HG02588 (cell line): ENCODE data around the gene SIN3B.
"Not testable (repeated sequence)": the region's sequence is repeated elsewhere in the genome, so short reads cannot be mapped to it uniquely, and the experiment has no call there.

Experiments
- ATAC-seq: cut with Tn5 transposase; IDR thresholded peaks from one replicate; pipeline ENCODE4 v1.9.1; 2021; ENCODE audit warnings: mild to moderate bottlenecking, moderate library complexity; ENCODE audit not compliant: unreplicated experiment

Gene SIN3B, protein sequence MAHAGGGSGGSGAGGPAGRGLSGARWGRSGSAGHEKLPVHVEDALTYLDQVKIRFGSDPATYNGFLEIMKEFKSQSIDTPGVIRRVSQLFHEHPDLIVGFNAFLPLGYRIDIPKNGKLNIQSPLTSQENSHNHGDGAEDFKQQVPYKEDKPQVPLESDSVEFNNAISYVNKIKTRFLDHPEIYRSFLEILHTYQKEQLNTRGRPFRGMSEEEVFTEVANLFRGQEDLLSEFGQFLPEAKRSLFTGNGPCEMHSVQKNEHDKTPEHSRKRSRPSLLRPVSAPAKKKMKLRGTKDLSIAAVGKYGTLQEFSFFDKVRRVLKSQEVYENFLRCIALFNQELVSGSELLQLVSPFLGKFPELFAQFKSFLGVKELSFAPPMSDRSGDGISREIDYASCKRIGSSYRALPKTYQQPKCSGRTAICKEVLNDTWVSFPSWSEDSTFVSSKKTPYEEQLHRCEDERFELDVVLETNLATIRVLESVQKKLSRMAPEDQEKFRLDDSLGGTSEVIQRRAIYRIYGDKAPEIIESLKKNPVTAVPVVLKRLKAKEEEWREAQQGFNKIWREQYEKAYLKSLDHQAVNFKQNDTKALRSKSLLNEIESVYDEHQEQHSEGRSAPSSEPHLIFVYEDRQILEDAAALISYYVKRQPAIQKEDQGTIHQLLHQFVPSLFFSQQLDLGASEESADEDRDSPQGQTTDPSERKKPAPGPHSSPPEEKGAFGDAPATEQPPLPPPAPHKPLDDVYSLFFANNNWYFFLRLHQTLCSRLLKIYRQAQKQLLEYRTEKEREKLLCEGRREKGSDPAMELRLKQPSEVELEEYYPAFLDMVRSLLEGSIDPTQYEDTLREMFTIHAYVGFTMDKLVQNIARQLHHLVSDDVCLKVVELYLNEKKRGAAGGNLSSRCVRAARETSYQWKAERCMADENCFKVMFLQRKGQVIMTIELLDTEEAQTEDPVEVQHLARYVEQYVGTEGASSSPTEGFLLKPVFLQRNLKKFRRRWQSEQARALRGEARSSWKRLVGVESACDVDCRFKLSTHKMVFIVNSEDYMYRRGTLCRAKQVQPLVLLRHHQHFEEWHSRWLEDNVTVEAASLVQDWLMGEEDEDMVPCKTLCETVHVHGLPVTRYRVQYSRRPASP

DNA sequence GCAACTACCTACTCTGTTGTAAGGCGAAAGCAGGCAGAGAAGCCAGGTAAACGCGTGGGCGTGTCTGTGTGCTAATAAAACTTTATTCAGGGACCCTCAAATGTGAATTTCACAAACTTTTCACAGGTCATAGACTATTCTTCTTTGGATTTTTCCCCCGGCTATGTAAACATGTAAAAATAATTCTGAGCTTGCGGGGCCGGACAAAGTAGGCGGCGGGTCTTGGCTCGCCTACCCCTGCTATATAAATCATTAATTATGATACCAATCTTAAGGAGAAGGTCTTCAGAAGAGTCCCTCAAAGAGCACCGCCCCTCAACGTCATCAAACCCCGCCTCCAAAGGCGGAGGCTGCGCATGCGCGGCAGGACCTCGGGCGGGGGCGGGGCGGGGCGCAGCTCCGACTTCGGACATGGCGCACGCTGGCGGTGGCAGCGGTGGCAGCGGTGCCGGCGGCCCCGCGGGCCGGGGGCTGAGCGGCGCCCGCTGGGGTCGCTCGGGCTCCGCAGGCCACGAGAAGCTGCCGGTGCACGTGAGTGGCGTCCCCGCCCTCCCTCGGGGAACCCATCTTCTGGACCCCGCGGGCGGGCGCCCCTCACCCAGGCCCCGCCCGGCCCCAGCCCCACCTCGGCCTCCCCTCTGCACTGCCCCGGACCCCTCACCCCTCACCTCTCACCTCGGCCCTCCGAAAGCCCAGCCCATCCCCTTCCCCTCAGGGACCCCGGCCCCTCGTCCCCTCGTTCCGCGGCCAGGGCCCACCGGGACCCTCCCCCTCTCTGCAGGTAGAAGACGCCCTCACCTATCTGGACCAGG is at the start of gene SIN3B:
SIN3B (plus strand) TSS at position 389 of the 812 bp plus-strand sequence; CDS start at position 412, 23 bp downstream.
- peak; percentile 73 for ATAC-seq

DNA sequence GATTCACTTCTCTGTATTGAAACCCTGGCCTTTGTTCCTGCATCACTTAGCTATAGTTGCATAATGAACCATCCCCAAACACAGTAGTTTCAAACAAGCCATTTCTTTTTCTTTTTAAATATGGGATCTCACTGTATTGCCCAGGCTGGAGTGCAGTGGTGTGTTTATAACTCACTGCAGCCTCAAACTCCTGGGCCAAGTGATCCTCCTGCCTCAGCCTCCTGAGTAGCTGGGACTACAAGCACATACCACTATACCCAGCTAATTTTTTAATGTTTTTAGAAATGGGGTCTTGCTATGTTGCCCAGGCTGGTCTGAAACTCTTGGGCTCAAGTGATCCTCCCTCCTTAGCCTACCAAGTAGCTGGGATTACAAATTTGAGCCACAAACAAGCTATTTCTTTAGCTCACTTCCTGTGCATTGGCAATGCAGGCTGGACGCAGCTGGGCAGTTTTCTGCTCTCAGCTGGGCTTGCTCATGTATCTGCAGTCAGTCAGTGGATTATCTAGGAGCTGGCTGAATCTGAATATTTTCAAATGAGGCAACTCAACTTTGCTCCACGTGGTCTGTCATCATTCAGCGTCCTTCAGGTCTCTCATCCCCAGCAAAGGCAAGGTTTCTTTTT is 49.5 kb upstream of the SIN3B start:
- ATAC-seq = no peak

DNA sequence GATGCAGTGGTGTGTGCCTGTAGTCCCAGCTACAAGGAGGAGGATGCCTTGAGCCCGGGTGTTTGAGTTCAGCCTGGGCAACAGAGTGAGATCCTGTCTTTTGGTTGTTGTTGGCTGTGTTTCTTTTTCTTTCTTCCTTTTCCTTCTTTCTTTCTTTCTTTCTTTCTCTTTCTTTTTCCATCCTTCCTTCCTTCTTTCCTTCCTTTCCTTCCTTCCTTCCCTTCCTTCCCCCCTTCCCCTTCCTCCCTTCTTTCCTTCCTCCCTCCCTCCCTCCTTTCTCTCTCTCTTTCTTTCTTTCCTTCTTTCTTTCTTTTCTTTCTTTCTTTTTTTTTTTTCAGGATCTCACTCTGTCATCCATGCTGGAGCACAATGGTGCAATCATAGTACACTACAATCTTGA is 46.5 kb upstream of the SIN3B start:
- ATAC-seq = no peak

DNA sequence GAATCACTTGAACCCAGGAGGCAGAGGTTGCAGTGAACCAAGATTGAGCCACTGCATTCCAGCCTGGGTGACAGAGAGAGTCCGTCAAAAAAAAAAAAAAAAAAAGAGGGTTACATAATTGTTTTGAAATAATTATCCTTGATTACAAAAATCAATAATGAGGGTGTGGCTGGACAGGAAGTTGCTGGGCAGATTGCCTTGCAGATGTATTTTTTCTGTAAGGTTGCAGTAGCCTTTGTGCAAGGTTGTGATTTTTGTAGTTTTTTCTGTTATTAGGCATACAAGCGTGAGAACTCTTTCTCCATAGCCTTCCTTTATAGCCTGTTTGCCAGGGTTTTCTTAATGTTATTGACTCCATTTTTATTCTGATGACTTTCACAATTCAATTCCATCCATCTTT is 40.7 kb upstream of the SIN3B start:
- ATAC-seq = no peak

DNA sequence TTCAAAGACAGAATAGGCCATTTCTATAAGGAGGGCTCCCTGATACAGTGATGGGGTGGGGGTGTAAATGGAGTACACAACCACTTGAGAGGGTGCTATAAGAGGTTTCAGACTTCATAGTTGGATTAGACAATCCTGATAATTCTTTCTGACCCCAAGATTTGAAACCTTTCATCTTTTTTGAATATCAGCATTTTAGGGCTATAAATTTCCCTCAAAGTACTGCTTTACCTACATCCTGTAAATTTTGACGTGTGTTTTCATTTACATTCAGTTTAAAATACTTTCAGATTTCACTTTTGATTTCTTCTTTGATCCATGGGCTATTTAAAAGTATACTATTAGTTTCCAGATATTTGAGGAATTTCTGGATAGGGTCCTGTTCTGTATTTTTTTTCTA is 40.0 kb upstream of the SIN3B start:
- ATAC-seq = no peak

DNA sequence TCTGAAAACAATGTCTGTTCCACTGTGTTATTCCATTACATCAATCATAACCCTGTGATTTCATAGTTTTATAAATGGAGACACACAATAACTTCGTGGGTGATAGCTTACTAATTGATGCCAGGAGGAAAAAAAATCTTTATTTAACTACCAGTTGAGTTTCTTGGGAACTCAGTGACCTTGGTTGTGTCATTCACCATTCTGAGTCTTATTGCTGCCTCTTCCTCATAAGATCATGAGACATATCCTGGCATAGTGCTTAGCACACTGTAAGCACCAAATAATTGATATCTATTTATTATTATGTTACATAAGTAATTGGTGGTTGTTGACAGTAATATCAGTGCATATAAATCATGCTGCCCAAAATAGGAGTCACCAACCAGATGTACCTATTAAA is 39.1 kb upstream of the SIN3B start:
- ATAC-seq = no peak

DNA sequence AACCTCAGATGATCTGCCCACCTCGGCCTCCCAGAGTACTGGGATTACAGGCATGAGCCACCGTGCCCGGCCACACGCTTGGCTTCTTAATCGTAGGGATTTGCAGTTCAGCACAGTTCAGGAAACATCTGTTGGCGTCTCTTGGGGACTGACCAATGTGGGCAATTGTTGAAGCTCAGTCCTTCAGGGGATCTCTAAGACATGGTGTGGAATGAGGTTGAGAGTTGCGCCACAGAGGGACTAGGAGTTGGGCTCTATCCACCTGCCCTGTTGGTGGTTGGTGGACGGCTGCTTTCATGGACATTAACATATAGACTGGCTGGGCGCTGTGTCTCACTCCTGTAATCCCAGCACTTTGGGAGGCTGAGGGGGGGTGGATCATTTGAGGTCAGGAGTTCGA is 37.3 kb upstream of the SIN3B start:
- ATAC-seq = no peak

DNA sequence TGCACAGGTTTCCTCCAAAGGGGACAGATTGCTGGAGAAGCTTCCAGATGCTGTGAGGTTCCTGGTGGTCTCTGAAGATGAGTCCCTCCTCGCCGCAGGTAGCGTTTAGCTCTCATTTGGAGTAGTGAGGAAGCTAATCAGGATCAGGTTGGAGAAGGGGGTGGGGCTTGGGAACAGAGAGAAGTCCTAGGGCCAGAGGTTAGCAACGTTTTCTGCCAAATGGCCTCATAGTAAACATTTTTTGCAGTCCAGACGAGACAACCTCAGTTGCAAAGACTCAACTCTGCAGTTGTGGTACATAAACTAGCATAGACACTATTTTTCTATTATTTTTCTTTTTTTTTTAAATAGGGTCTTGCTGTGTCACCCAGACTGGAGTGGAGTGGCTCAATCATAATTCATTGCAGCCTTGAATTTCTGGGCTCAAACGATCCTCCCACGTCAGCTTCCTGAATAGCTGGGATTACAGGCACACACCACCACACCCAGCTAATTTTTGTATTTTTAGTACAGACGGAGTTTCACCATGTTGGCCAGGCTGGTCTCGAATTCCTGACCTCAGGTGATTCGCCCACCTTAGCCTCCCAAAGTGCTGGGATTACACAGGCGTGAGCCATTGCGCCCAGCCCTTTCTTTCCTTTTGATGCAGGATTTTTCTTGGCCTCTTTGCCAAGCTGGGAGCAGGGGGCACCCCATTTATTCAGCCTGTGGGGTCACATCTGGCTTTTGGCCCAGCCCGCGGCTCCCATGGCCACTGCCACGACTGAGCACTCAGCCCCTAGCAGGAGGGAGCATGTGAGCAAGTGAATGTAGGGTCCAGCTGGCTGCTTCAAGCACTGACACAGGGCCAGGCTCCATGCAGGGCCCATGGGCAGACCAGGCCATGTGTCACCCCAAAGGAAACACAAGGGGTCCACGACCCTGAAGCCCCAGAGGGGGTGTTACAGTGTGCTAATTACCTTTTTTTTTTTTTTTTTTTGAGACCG is 34.4 kb upstream of the SIN3B start:
- no peak for ATAC-seq

DNA sequence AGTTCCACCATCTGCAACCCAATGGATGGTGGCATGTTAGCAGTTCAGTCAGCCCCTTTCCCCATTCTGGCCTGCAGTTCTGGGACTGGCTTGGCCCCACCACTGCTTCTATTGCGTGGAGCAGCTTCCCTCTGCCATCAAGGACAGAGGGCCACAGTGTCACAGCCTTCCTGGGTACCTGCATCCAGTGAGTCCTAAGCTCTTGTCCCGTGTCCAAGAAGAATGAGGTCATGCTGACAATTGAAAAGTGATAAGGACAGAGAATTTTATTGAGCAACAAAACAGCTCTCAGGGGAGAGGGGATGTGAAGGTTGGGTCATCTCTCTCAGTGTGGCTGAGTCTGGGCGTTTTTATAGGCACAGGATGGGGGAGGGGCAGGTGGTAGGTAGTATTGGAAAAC is 33.5 kb upstream of the SIN3B start:
- ATAC-seq = no peak

DNA sequence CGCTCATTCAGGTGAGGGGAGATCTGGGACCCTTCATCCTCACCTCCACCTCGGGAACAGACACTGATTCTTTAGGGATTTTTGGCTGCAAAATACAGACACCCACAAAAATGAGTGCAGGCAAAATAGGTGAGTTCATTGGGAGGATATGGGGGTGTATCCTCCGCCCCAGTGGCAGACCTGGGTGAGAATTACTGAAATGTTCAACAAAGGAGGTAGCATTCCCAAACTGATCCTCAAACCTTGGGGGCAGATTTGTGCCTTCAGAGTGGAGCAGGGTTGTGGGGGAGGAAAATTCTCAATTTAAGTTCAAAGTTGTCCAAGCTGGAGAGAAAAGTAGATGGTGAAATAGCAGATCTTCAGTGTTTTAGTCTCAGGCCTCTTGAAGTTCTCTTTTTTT is 31.3 kb upstream of the SIN3B start:
- ATAC-seq = no peak

DNA sequence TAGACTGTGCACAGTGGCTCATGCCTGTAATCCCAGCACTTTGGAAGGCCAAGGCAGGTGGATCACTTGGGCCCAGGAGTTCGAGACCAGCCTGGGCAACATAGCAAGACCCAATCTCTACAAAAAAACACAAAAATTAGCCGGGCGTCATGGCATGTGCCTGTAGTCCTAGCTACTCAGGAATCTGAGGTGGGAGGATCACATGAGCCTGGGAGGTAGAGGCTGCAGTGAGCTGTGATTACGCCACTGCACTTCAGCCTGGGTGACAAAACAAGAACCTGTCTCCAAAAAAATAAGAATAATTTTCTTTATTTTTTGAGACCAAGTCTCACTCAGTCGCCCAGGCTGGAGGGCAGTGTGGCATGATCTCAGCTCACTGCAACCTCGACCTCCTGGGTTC is 30.9 kb upstream of the SIN3B start:
- not testable (repeated sequence) for ATAC-seq

DNA sequence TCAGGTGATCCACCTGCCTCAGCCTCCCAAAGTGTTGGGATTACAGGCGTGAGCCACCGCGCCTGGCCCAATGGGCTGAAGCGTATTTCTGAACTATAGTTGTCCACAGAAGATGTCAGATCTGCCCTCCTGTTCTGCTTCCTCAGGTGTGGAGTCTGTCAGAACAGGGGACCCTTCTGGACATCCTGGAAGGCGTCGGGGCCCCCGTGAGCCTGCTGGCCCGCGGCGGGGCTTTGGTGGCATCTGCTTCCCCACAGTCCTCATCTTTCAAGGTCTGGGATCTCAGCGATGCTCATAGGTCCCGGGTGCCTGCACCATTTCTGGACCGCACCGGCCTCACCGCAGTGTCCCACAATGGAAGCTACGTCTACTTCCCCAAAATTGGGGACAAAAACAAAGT is 29.5 kb upstream of the SIN3B start:
- no peak for ATAC-seq

DNA sequence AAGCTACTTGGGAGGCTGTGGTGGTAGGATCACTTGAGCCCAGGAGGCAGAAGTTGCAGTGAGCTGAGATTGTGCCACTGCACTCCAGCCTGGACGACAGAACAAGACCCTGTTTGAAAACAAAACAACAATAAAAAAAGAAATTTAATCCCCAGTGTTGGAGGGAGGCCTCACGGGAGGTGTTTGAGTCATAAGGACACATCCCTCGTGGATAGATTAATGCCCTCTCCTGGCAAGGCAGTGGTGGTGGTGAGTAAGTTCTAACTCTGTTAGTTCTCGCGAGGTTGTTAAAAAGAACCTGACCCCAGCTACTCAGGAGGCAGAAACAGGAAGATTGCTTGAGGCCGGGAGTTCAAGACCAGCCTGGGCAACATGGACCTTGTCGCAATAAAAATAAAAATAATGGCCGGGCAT is 27.6 kb upstream of the SIN3B start:
- ATAC-seq = no peak

DNA sequence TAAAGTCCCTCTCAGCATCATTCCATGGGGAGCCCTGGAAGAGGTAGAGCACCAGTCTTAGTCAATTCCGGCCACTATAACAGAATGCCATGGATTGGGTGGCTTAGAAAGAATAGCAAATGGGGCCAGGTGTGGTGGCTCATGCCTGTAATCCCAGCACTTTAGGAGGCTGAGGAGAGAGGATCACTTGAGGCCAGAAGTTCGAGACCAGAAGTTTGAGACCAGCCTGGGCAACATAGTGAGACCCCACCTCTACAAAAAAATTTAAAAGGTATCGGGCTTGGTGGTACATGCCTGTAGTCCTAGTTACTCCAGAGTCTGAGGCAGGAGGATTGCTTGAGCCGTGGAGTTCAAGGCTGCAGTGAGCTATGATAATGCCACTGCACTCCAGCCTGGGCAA is 25.0 kb upstream of the SIN3B start:
- no peak for ATAC-seq

DNA sequence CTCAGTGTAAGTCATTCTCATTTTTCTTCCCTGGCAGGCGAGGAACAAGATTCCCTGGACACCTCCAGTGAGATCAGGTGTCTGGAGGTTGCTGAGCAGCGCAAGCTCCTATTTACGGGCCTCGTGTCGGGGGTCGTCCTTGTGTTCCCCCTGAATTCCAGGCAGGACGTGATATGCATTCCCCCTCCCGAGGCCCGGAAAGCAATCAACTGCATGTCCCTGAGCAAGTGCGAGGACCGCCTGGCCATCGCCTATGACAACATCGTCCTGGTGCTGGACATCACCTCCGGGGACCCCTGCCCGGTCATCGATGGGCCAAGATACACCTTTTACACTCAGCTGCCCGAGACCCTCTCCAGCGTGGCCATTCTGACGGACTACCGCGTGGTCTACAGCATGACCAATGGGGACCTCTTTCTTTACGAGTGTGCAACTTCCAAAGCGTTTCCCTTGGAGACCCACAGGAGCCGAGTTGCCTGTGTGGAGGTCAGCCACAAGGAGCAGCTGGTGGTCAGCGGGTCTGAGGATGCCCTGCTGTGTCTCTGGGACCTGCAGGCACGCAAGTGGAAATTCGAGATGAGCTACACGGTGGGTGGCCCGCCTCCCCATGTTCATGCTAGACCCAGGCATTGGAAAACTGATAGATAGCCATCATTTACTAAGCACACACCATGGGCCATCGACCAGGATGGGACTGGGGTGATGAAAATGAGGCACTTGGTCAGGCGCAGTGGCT is 21.5 kb upstream of the SIN3B start:
- no peak for ATAC-seq

DNA sequence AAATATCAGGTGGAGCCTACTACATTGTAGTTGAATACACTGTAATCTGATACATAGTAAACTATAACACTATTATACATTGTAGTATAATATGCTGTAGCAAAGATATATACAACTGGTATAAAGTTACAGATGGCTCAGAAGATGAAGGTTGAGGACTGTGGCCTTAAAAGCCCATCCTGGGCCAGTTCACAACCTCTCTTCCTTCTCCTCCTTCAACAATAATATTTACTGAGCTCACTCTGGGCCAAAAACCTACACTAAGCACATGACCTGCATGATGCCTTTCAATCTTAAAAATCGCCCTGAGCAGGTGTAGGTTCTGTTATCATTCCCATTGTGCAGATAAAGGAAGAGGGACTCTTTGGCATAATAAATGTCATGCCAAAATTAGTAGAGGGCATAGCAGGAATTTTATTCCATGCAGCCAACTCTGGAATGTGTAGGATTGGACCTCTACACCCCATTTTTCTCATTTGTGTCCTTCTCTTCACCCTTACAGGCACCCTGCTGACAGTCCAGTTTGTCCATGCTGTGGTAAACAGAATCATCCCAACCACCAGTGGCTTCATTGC is 14.6 kb upstream of the SIN3B start:
- ATAC-seq = no peak

DNA sequence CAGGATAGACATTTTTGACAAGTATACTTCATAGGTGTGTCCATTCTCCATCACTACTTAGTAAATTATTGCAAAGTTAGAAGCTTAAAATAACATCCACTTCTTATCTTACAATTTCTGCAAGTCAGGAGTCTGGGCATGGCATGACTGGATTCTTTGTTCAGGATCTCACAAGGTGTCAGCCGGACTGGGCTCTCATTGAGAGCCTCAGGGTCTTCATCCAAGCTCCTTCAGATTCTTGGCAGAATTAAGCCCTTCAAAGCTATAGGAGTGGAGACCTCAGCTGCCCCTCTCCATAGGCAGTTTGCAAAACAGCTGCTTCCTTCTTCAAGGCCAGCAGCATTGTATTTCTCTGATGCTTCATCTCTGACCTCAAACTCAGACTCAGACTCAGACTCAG is 9.1 kb upstream of the SIN3B start:
- ATAC-seq = no peak

DNA sequence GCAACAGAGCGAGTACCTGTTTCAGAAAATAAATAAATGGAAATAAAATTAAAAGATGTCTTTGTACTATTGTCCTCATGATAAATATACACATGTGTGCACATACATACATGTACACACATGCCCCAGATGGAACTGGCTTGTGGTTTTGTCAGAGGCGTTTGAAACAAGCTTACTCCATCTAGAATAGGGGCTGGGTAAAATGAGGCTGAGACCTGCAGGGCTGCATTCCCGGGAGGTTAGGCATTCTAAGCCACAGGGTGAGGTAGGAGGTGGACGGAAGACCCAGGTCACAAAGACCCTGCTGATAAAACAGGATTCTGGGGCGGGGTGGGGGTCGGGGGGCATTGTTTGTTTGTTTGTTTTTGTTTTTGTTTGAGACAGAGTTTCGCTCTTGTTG is 8.1 kb upstream of the SIN3B start:
- no peak for ATAC-seq
